ENCODE measurements around the gene SH3RF3. TPM values are rescaled to one million over a fixed set of nuclear protein-coding genes. Genes with fewer than 3 reads are reported as not detected.

Gene SH3RF3
- total RNA-seq, 1 experiment from 2014 or later: not detected

- H3K36me3 ChIP-seq (ENCODE audit: control insufficient read depth in 1 of 2, insufficient read depth in 2 of 2, low read length in 2 of 2): no peaks in the 10 kb centered on the region
- H3K4me3 ChIP-seq (replicated peaks in 1 of 2; ENCODE audit: low read depth in 1 of 2, low read length in 2 of 2): no peak overlapping the region
- H3K27me3 ChIP-seq (ENCODE audit: insufficient read depth, low read length): peaks cover 13% of the 10 kb centered on the region; the same call in 1 of the 2 replicates
- intact Hi-C loops (cut with micrococcal nuclease): no loop called here
- no peaks in the 10 kb centered on the region for H3K4me1 ChIP-seq (ENCODE audit: control insufficient read depth in 1 of 2, insufficient read depth in 2 of 2, low read length in 2 of 2)
- BruUV-seq (replicated peaks): no TSS peak
- no peaks in the 10 kb centered on the region for H3K9me2 ChIP-seq (ENCODE audit: insufficient read depth)
- TF ChIP-seq YY1 (IDR thresholded peaks at IDR 0.05; ENCODE audit: extremely low read depth, insufficient replicate concordance, low read depth, low read length): no peak
- TF ChIP-seq SIN3A (IDR thresholded peaks at IDR 0.05; ENCODE audit: low read depth): no peak
- no peak for TF ChIP-seq SP1 (IDR thresholded peaks at IDR 0.05; ENCODE audit: low read depth)
- TF ChIP-seq EZH2 (IDR thresholded peaks at IDR 0.05): no peak
- TF ChIP-seq ZBTB33 (IDR thresholded peaks at IDR 0.05; ENCODE audit: extremely low read depth, insufficient replicate concordance, low read length): no peak
- no peak for TF ChIP-seq EGR1 (IDR thresholded peaks at IDR 0.05; ENCODE audit: low read depth)
- no peak for TF ChIP-seq POLR2A (IDR thresholded peaks at IDR 0.05; ENCODE audit: borderline replicate concordance, extremely low read depth, insufficient read depth, insufficient read length)
- TF ChIP-seq SRF (IDR thresholded peaks at IDR 0.05; ENCODE audit: low read depth): no peak
- no peak for TF ChIP-seq ATF3 (IDR thresholded peaks at IDR 0.05)
- no peak for TF ChIP-seq TCF7L2 (IDR thresholded peaks at IDR 0.05; ENCODE audit: borderline replicate concordance, extremely low read depth, insufficient read depth, insufficient read length)
- TF ChIP-seq POLR2AphosphoS5 (IDR thresholded peaks at IDR 0.05; ENCODE audit: low read depth, low read length): no peak
- no peak for TF ChIP-seq ELF1 (IDR thresholded peaks at IDR 0.05; ENCODE audit: borderline replicate concordance, low read depth)
- no peak for TF ChIP-seq EZH2phosphoT487 (IDR thresholded peaks at IDR 0.05; ENCODE audit: borderline replicate concordance)
- no peak for TF ChIP-seq MAX (IDR thresholded peaks at IDR 0.05)
- TF ChIP-seq CTCF (IDR thresholded peaks at IDR 0.05 in 2 of 3, conservative IDR thresholded peaks at IDR 0.05 in 1 of 3; ENCODE audit: borderline replicate concordance in 1 of 3, insufficient read depth in 1 of 3, low read depth in 2 of 3, low read length in 2 of 3): no peak
- no peak overlapping the region for H3K27ac ChIP-seq (ENCODE audit: low read depth, low read length)
- H3K9ac ChIP-seq (ENCODE audit: low read length): no peak overlapping the region
- H3K79me2 ChIP-seq (ENCODE audit: insufficient read depth, low read length): no peaks in the 10 kb centered on the region
- ChIA-PET RAD21 (ENCODE audit: low non-redundant PET in 1 of 2, low total read pairs in 2 of 2, uncharacterized antibody in 2 of 2, unreplicated experiment in 2 of 2) (no interaction called here), CTCF (no interaction called here), POLR2A (no interaction called here)
- DNase-seq (ENCODE audit: low read depth, low spot score): no peak
- H3K9me3 ChIP-seq (ENCODE audit: control insufficient read depth in 1 of 2, insufficient read depth in 1 of 2, low read depth in 1 of 2, low read length in 2 of 2): no peaks in the 10 kb centered on the region
- no peak overlapping the region for H3K4me2 ChIP-seq (ENCODE audit: low read length)
- H4K20me1 ChIP-seq (ENCODE audit: insufficient read depth): no peaks in the 10 kb centered on the region
- no peak for ATAC-seq
- H2AFZ ChIP-seq (ENCODE audit: low read depth, low read length, poor library complexity, severe bottlenecking): no peak overlapping the region
These were observed 188.6 kb downstream of the SH3RF3 start for GRCh38 chr2:109317471-109318095.

Measured in HCT116 (cell line).